BE2C (cell line): ENCODE data around the gene PCDH10.

Experiments
- DNase-seq: peaks from one replicate; pipeline ENCODE4 v3.0.0-alpha.2; 2020
- H3K27me3 ChIP-seq: fragments of 250-450 bp; sonication (Bioruptor Pico); 2 replicates; pipeline ENCODE4 v1.5.1; 2020; ENCODE audit warnings: mild to moderate bottlenecking
- H3K36me3 ChIP-seq: fragments of 250-450 bp; sonication (Bioruptor Pico); 2 replicates; pipeline ENCODE4 v1.5.1; 2020; ENCODE audit warnings: mild to moderate bottlenecking
- H3K4me1 ChIP-seq: fragments of 250-450 bp; sonication (Bioruptor Pico); 2 replicates; pipeline ENCODE4 v1.5.1; 2020
- H3K4me3 ChIP-seq: 2 replicates; pipeline ENCODE4 v1.5.1; 2011; ENCODE audit warnings: low read depth, low read length
- H3K9me3 ChIP-seq: fragments of 250-450 bp; sonication (Bioruptor Pico); 2 replicates; pipeline ENCODE4 v1.5.1; 2020
- TF ChIP-seq, protein P1 (sequence below): IDR thresholded peaks from 2 replicates; pipeline ENCODE4 v1.5.1; 2012; ENCODE audit warnings: mild to moderate bottlenecking, low read depth, low read length

The PCDH10 gene

DNA sequence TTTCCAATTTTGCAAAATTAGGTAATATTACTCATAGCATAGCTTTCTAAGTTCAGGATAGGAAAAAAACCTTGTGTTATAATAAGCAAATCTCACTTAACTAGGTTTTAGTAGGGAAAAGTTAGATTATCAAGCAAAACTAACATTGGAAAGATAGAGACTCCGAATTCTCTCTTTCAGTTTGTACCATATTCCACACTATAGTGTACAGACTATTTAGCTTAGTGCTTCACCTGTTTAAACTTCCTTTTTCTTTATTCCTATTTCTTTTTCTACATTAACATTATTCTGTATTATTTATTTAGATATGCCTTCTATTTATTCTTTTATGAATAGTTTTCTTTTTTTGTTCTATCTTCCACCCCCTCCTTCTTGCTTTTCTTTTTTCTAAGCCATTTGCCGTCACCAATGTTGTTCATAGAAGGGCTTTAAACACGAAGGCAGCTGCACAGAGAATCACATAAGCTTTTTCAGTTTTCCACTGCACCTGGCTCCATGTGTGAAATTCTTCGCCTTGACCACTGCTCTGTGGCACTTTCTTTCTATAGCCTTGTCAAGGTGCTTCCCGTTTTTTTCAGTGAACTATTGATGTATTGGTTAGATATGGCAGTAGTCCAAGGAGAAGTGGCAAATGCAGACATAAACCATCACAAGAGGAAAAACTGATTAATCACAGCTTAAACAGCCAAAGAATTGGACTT is 8.5 kb downstream of the PCDH10 start:
- TF ChIP-seq, protein P1, sequence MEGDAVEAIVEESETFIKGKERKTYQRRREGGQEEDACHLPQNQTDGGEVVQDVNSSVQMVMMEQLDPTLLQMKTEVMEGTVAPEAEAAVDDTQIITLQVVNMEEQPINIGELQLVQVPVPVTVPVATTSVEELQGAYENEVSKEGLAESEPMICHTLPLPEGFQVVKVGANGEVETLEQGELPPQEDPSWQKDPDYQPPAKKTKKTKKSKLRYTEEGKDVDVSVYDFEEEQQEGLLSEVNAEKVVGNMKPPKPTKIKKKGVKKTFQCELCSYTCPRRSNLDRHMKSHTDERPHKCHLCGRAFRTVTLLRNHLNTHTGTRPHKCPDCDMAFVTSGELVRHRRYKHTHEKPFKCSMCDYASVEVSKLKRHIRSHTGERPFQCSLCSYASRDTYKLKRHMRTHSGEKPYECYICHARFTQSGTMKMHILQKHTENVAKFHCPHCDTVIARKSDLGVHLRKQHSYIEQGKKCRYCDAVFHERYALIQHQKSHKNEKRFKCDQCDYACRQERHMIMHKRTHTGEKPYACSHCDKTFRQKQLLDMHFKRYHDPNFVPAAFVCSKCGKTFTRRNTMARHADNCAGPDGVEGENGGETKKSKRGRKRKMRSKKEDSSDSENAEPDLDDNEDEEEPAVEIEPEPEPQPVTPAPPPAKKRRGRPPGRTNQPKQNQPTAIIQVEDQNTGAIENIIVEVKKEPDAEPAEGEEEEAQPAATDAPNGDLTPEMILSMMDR = no peak
- Histone ChIP-seq H3K27me3 (no peaks in the 10 kb centered on the region), H3K36me3 (no peaks in the 10 kb centered on the region), H3K4me3 (no peak overlapping the region), H3K4me1 (peaks cover 16% of the 10 kb centered on the region), H3K9me3 (no peaks in the 10 kb centered on the region)
- no peak for DNase-seq

DNA sequence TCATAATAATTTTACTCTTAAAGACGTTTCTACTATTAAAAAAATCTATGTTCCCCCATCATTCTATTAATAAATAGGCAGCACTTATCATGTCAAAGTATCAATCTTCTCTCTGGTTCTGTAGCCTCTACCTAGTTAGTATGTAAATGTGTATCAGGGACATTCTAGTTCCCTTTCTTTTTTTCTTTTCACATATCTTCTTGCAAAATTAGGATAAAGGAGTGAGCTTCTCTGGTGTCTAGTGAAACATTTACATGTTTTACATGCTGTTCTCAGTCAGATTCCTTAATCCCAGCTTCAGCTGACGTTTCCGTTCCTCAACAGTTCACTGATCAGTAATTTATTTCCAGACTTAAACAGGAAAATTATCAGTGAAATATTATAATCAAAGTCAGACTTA is 11.8 kb downstream of the PCDH10 start:
- Histone ChIP-seq H3K36me3 (no peaks in the 10 kb centered on the region), H3K4me1 (peaks cover 13% of the 10 kb centered on the region), H3K9me3 (no peaks in the 10 kb centered on the region), H3K27me3 (no peaks in the 10 kb centered on the region), H3K4me3 (no peak overlapping the region)
- DNase-seq = no peak
- TF ChIP-seq, protein P1 = no peak

DNA sequence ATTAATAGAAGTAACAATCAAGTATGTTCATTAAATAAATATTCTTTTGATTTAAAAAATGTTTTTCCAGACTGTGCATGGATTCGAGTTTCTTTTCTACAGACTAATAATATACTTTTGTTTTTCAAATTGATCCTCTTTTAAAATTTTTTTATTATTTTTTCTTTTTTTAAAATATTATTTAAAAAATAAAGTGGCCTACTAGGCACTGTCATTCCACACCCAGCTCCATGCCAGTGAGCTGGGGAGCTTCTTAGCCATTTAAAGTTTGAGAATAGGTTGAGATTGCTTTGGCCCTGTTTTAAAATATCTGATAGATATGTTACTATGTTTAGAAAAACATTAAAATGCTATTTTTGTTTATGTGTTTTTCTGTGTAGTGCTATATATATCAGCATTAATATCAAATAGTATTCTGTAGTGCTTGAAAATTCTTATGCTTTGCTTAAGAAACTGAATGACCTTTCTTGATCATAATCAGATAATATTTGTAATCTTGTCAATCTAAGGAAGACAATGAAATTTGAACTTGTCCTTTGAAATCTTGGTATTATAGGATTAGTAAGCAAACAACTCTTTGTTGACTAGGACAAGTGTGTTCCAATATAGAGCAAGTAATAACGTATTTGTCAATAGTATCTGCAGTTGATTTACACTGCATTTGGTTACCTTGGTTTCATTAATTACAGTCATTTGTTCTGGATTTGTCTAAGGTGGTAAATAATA is 12.6 kb downstream of the PCDH10 start:
- no peak for DNase-seq
- Histone ChIP-seq H3K27me3 (no peaks in the 10 kb centered on the region), H3K4me3 (no peak overlapping the region), H3K9me3 (no peaks in the 10 kb centered on the region), H3K4me1 (peaks cover 6% of the 10 kb centered on the region), H3K36me3 (no peaks in the 10 kb centered on the region)
- TF ChIP-seq, protein P1 = no peak

DNA sequence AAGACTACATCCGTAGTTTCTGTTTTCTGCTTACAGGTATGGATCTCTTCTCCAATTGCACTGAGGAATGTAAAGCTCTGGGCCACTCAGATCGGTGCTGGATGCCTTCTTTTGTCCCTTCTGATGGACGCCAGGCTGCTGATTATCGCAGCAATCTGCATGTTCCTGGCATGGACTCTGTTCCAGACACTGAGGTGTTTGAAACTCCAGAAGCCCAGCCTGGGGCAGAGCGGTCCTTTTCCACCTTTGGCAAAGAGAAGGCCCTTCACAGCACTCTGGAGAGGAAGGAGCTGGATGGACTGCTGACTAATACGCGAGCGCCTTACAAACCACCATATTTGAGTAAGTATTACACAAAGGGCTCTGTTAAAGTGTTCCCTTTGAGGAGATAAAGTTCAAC is 13.8 kb downstream of the PCDH10 start:
- TF ChIP-seq, protein P1 = no peak
- peak; percentile 75 for DNase-seq

DNA sequence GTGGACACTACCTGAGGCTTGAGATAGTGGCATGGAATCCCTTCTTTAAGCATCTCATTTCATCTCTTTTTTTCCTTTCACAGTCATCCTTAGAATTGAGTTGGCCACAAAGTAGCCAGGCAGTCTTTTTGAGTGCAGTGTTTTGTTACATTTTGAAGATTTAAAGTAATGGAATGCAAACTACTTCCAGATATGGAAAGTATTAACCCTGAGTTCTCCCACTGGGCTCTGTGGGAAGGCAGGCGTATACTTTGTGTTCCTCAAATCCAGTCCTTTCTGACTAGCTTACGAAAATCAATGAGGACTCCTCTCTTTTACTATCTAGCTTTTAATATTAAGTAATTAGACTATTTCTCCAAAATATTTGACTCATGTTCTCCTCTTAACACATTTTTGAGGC is 29.9 kb downstream of the PCDH10 start:
- TF ChIP-seq, protein P1 = no peak
- H3K4me1 ChIP-seq = peaks cover 5% of the 10 kb centered on the region; the same call in 1 of the 2 replicates
- H3K9me3 ChIP-seq = no peaks in the 10 kb centered on the region
- H3K4me3 ChIP-seq = no peak overlapping the region
- no peak for DNase-seq
- no peaks in the 10 kb centered on the region; the same call in 1 of the 2 replicates for H3K36me3 ChIP-seq
- no peaks in the 10 kb centered on the region for H3K27me3 ChIP-seq

More for the DNA sequence above, 13.8 kb downstream of the PCDH10 start:
- Histone ChIP-seq H3K36me3 (no peaks in the 10 kb centered on the region), H3K27me3 (no peaks in the 10 kb centered on the region), H3K4me3 (no peak overlapping the region), H3K4me1 (0 out of 2 replicates have a peak, but pooled peaks cover under 1% of the 10 kb centered on the region), H3K9me3 (no peaks in the 10 kb centered on the region)

DNA sequence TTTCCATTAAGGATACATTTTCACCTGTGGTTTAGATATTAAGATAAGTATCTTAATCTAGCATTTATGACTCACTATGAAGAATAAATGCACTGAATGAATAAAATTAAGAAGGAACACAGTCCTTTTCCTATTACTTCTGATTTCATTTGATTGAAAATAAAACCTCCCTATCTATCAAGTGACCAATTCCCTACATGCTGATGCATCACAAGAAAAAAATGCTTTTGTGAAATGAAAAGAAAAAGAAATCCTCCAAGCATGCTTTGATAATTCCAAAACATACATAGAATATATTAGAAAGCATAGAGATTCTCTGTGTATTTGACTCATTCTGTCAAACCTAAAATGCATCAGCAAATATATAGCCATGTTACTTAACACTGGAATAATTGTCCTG is 37.1 kb downstream of the PCDH10 start:
- no peak overlapping the region for H3K4me3 ChIP-seq
- H3K9me3 ChIP-seq = no peaks in the 10 kb centered on the region
- no peaks in the 10 kb centered on the region for H3K27me3 ChIP-seq
- no peak for DNase-seq
- no peaks in the 10 kb centered on the region; the same call in 1 of the 2 replicates for H3K4me1 ChIP-seq
- H3K36me3 ChIP-seq = no peaks in the 10 kb centered on the region; the same call in 1 of the 2 replicates
- TF ChIP-seq, protein P1 = no peak
